ENCODE measurements around the gene SYT5.

DNA sequence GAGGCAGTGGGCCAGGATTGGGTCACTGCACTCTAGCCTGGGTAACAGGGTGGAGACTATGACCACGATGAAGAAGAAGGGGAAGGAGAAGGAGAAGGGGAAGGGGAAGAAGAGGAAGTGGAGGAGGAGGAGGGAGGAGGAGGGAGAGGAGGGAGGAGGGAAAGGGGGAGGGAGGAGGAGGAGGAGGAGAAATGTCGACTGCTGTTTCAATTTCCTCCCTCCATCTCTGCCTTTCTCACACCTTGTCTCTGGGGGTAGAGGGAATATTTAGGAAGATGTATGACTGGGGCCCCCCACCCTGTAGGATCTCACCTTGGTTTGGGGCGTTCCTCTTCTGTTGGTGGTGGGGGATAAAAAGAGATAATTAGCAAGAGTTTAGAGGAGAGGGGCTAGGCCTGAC, 34.9 kb downstream of the SYT5 start:
- TF ChIP-seq CTCF (IDR thresholded peaks at IDR 0.05) (no peak), POLR2A (IDR thresholded peaks at IDR 0.05) (no peak)

All from uterus (tissue), 2 donors.